GM20431 (cell line): Measurements from ENCODE around the gene ZDHHC23.

ENCODE experiments used
- in situ Hi-C: fragments of 300-500 bp; cut with MseI, MboI; formaldehyde crosslinking; loops from one replicate; pipeline ENCODE4 v1.15.0; 2020; ENCODE audit warnings: low sequenced_read_pairs; ENCODE audit not compliant: unreplicated experiment

Gene ZDHHC23

GRCh38 chr3:113947372-113948014 lies at the start of gene ZDHHC23:
Gene ZDHHC23, plus strand, starts transcription at chr3:113948013. Its CDS starts 790 bp downstream, at chr3:113948803.
- in situ Hi-C loops: no loop called here

- in situ Hi-C loops: no loop called here
These were observed 48.9 kb upstream of the ZDHHC23 start for GRCh38 chr3:113898892-113899291.

- in situ Hi-C loops: loop anchor here (25.0 kb wide), 1 partner anchor 169 kb away; the partner anchor contains the start of genes ATP6V1A and NAA50
These were observed 41.2 kb upstream of the ZDHHC23 start for GRCh38 chr3:113906568-113907140.

- in situ Hi-C loops: loop anchor here (25.0 kb wide), 1 partner anchor 171 kb away; the partner anchor contains the start of genes ATP6V1A and NAA50
These were observed 39.7 kb upstream of the ZDHHC23 start for GRCh38 chr3:113908133-113908532.

- in situ Hi-C loops: loop anchor here (25.0 kb wide), 1 partner anchor 174 kb away; the partner anchor contains the start of genes ATP6V1A and NAA50
These were observed 36.8 kb upstream of the ZDHHC23 start for GRCh38 chr3:113910966-113911365.

- in situ Hi-C loops: loop anchor here (25.0 kb wide), 1 partner anchor 175 kb away; the partner anchor contains the start of genes ATP6V1A and NAA50
These were observed 35.1 kb upstream of the ZDHHC23 start for GRCh38 chr3:113912552-113913236.

GRCh38 chr3:113914646-113915045 lies 33.2 kb upstream of the ZDHHC23 start:
- in situ Hi-C loops: loop anchor here (25.0 kb wide), 1 partner anchor 177 kb away; the partner anchor contains the start of genes ATP6V1A and NAA50

- in situ Hi-C loops: no loop called here
These were observed 20.3 kb upstream of the ZDHHC23 start for GRCh38 chr3:113927556-113927955.

- in situ Hi-C loops: no loop called here
These were observed 982 bp upstream of the ZDHHC23 start for GRCh38 chr3:113946831-113947230.

GRCh38 chr3:113948015-113948917 lies 453 bp downstream of the ZDHHC23 start:
- in situ Hi-C loops: no loop called here

GRCh38 chr3:113952921-113953320 lies 5.1 kb downstream of the ZDHHC23 start:
- in situ Hi-C loops: no loop called here

- in situ Hi-C loops: no loop called here
These were observed 5.9 kb downstream of the ZDHHC23 start for GRCh38 chr3:113953677-113954076.

GRCh38 chr3:113954091-113954685 lies 6.4 kb downstream of the ZDHHC23 start:
- in situ Hi-C loops: no loop called here

GRCh38 chr3:113963879-113964278 lies 16.1 kb downstream of the ZDHHC23 start:
- in situ Hi-C loops: no loop called here

GRCh38 chr3:113966172-113966571 lies 18.4 kb downstream of the ZDHHC23 start:
- in situ Hi-C loops: no loop called here

- in situ Hi-C loops: no loop called here
These were observed 21.2 kb downstream of the ZDHHC23 start for GRCh38 chr3:113968986-113969385.

- in situ Hi-C loops: no loop called here
These were observed 30.0 kb downstream of the ZDHHC23 start for GRCh38 chr3:113977822-113978221.

GRCh38 chr3:113979916-113980315 lies 32.1 kb downstream of the ZDHHC23 start:
- in situ Hi-C loops: no loop called here

- in situ Hi-C loops: no loop called here
These were observed 34.0 kb downstream of the ZDHHC23 start for GRCh38 chr3:113981803-113982202.

GRCh38 chr3:113983544-113983943 lies 35.7 kb downstream of the ZDHHC23 start:
- in situ Hi-C loops: no loop called here
